GM19463 (cell line): ENCODE data around the gene SLU7.

ENCODE experiments used
- ATAC-seq: cut with Tn5 transposase; IDR thresholded peaks from one replicate; pipeline ENCODE4 v1.9.1; 2021; ENCODE audit warnings: mild to moderate bottlenecking, moderate library complexity; ENCODE audit not compliant: unreplicated experiment

SLU7 gene

GRCh38 chr5:160418561-160419457 lies at the start of gene SLU7:
Gene SLU7 (minus strand): TSS chr5:160419081. CDS start chr5:160415294, 3,787 bp downstream.
- ATAC-seq = peak; percentile 65

GRCh38 chr5:160468363-160468975 lies 49.6 kb upstream of the SLU7 start:
- ATAC-seq = no peak

GRCh38 chr5:160467555-160468362 lies 48.9 kb upstream of the SLU7 start:
- peak; percentile 82 for ATAC-seq

GRCh38 chr5:160466889-160467554 lies 48.1 kb upstream of the SLU7 start:
- ATAC-seq = no peak

- ATAC-seq = no peak
Observed at GRCh38 chr5:160466116-160466515, 47.2 kb upstream of the SLU7 start.

GRCh38 chr5:160464466-160464797 lies 45.6 kb upstream of the SLU7 start:
- no peak for ATAC-seq

GRCh38 chr5:160463740-160464465 lies 45.0 kb upstream of the SLU7 start:
- ATAC-seq = no peak

- ATAC-seq = no peak
Observed at GRCh38 chr5:160463227-160463626, 44.3 kb upstream of the SLU7 start.

- ATAC-seq = peak; percentile 26
Observed at GRCh38 chr5:160462167-160462566, 43.3 kb upstream of the SLU7 start.

- no peak for ATAC-seq
Observed at GRCh38 chr5:160461378-160461777, 42.5 kb upstream of the SLU7 start.

GRCh38 chr5:160460377-160461049 lies 41.6 kb upstream of the SLU7 start:
- no peak for ATAC-seq

GRCh38 chr5:160458806-160459800 lies 40.2 kb upstream of the SLU7 start:
- peak; percentile 74 for ATAC-seq

GRCh38 chr5:160457252-160457651 lies 38.4 kb upstream of the SLU7 start:
- ATAC-seq = no peak

- no peak for ATAC-seq
Observed at GRCh38 chr5:160456480-160457177, 37.7 kb upstream of the SLU7 start.

- ATAC-seq = no peak
Observed at GRCh38 chr5:160455600-160455999, 36.7 kb upstream of the SLU7 start.

- ATAC-seq = no peak
Observed at GRCh38 chr5:160453751-160454150, 34.9 kb upstream of the SLU7 start.

- ATAC-seq = no peak
Observed at GRCh38 chr5:160452795-160453194, 33.9 kb upstream of the SLU7 start.

GRCh38 chr5:160452036-160452435 lies 33.2 kb upstream of the SLU7 start:
- no peak for ATAC-seq
